HG02623 (cell line): ENCODE measurements around the gene SRPK3.

Experiments used
- ATAC-seq: cut with Tn5 transposase; IDR thresholded peaks from one replicate; pipeline ENCODE4 v1.9.1; 2021; ENCODE audit warnings: moderate library complexity; ENCODE audit not compliant: unreplicated experiment

Gene SRPK3

GRCh38 chrX:153769158-153769864, 11.5 kb upstream of the SRPK3 start:
- ATAC-seq, result no peak

GRCh38 chrX:153769865-153770600, 10.8 kb upstream of the SRPK3 start:
- no peak for ATAC-seq

DNA sequence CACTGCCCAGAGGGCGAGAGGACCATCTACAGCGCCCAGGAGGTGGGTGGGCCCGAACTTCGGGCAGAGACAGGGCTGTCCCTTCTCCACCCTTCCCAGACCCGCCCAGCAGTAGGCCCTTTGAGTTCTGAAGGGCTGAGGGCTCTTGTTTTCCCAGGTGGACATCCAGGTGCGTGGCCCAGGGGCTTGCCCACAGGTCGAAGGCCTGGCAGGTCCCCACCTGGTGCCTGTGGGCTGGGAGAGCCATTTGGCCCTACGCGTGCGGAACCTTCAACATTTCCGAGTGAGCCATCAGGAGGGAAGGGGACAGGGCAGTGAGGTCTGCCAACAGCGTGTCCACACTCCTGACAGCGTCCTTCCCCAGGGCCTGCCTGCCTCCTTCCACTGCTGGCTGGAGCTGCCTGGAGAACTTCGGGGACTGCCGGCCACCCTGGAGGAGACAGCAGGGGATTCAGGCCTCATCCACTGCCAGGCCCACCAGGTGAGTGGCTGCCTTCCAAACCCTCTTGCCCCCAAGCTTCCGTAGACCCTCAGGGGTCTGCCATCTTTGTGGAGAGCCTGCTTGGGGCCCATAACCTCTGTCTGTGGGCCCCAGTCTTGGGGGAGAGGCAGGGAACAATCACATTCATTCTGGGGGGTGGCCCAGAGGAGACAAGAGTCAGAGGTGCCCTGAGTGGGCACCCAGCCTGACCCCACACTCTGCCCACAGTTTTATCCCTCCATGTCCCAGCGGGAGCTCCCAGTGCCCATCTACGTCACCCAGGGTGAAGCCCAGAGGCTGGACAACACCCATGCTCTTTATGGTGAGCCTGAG, 10.0 kb upstream of the SRPK3 start:
- ATAC-seq, result no peak

DNA sequence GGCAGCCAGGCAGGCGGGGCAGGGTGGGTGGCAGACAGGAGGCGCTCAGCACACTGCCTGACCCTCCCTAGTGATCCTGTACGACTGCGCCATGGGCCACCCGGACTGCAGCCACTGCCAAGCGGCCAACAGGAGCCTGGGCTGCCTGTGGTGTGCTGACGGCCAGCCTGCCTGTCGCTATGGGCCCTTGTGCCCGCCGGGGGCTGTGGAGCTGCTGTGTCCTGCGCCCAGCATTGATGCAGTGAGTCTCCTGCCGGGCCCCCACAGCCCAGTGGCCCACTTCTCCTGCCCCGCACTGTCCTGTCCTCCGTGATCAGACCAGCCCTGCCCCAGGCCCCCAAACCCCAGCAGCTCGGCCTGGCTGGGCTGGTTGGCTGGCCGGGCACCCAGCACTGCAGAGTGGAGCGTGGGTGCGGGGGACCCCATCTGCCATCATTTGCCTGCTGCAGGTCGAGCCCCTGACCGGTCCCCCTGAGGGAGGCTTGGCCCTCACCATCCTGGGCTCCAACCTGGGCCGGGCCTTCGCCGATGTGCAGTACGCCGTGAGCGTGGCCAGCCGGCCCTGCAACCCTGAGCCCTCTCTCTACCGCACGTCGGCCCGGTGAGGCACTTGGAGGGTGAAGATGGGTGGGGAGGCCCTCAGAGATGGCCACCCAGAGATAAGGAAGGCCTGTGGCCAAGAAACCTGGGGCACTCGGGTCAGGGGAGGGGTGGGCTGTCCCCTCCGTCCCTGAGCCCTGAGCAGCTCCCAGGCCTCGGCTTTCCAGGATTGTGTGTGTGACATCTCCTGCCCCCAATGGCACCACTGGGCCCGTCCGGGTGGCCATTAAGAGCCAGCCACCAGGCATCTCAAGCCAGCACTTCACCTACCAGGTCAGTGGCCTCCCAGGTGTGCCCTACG, 9.2 kb upstream of the SRPK3 start:
- no peak for ATAC-seq

DNA sequence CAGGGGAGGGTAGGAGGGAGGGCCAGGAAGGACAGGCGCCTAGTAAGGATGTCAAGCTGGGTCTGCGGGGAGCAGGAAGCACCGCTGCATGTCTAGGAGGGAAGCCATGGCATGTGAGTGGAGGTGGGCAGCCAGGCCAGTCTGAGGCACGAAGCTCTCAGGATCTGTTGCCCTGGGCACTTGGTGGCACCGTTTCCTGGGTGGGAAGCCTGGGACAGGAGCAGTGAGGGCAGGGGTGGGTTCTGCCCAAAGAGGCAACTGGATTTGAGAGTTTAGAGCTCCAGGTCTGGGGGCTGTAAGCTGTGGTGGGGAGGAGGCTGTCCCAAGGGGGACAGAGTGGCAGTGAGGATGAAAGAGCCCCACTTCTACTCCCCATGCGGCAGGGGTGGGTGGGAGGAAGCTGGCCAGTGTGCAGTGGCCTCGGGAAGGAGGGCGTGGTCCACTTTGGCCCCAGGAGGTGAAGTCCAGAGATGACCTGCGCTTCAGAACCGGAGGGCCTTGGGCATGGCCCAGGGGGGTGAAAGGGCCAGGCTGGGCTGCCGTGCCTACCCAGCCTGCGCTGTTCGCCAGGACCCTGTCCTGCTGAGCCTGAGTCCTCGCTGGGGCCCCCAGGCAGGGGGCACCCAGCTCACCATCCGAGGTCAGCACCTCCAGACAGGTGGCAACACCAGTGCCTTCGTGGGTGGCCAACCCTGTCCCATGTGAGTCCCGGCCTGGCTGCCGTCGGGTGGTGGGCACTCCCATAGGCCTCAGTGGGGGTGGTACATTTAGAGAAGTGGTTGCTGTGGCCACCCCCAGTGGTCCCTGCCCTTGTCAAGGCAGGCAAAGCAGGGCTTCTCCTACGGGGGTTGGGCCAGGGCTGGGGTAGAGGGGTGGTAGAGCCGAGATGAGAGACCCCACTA, 8.3 kb upstream of the SRPK3 start:
- no peak for ATAC-seq

- no peak for ATAC-seq
Measured at GRCh38 chrX:153773218-153773611, 7.6 kb upstream of the SRPK3 start.

DNA sequence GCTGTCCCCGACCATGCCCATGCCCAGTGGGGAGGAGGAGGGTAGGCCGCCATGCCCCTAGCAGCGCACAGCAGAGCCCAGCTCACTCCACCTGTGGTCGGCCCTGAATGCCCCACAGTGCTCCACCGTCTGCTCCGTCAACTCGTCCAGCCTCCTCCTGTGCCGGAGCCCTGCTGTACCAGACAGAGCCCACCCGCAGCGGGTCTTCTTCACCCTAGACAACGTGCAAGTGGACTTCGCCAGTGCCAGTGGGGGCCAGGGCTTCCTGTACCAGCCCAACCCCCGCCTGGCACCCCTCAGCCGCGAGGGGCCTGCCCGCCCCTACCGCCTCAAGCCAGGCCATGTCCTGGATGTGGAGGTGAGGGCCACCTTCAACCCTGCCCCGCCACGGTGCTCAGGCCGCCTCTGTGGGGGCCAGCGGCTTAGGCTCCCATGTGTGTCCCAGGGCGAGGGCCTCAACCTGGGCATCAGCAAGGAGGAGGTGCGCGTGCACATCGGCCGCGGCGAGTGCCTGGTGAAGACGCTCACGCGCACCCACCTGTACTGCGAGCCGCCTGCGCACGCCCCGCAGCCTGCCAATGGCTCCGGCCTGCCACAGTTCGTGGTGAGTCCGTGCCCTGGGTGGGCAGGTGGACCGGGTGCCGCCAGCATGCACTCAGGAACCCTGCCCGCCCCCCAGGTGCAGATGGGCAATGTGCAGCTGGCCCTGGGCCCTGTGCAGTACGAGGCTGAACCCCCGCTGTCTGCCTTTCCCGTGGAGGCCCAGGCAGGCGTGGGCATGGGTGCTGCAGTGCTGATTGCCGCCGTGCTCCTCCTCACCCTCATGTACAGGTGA, 6.9 kb upstream of the SRPK3 start:
- ATAC-seq, result no peak

GRCh38 chrX:153774576-153775292, 6.1 kb upstream of the SRPK3 start:
- no peak for ATAC-seq

DNA sequence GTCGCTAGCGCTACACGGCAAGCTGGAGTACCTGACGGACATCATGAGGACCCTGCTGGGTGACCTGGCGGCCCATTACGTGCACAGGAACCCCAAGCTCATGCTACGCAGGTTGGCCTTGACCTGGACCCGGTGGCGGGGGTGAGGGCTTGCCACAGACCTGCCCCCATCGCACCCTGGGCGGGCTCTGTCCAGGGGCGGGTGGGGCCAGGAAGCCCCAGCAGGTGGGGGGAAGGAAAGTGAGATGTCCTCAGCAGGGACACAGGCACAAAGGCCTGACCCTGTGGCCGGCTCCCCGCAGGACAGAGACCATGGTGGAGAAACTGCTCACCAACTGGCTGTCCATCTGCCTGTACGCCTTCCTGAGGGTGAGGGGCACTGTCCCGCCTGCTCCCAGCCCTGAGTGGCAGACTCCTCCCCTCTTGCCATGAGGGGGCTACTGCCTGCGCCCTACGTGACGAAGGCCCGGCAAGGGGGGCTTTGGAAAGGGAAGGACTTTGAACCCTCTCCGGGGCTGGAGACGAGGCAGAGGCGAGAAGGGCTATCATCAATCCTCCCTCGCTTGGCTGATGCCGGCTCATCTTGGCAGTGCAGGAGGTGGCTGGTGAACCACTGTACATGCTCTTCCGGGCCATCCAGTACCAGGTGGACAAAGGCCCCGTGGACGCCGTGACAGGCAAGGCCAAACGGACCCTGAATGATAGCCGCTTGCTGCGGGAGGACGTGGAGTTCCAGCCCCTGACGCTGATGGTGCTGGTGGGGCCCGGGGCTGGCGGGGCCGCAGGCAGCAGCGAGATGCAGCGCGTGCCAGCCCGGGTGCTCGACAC, 5.3 kb upstream of the SRPK3 start:
- ATAC-seq, result no peak

DNA sequence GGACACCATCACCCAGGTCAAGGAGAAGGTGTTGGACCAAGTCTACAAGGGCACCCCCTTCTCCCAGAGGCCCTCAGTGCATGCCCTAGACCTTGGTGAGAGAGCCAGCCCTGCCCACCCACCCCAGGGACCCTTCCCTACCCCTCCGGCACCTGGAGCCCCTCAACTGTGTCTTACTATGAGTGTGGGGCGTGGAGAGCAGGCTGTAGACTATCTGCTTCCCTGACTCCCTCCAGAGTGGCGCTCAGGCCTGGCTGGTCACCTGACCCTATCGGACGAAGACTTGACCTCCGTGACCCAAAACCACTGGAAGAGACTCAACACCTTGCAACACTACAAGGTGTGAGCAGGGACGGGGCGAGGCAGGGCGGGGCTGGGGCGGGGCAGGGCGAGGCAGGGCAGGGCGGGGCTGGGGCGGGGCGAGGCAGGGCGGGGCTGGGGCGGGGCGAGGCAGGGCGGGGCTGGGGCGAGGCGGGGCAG, 4.7 kb upstream of the SRPK3 start:
- ATAC-seq, result no peak

DNA sequence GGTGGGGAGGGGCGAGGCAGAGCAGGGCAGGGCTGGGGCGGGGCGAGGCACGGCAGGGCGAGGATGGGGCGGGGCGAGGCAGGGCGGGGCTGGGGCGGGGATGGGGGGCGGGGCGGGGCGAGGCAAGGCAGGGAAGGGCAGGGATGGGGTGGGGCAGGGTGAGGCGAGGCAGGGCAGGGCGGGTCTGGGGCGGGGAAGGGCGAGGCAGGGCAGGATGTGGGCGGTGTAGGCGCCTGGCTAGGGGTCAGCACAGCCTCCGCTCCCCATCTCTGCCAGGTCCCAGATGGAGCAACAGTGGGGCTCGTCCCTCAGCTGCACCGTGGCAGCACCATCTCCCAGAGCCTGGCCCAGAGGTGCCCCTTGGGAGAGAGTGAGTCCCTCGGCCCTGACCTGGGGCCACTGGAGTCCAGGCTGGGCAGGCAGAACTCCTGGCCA, 4.2 kb upstream of the SRPK3 start:
- ATAC-seq, result no peak

GRCh38 chrX:153777261-153778090, 3.4 kb upstream of the SRPK3 start:
- no peak for ATAC-seq

GRCh38 chrX:153778181-153778580, 2.7 kb upstream of the SRPK3 start:
- no peak for ATAC-seq

- no peak for ATAC-seq
Measured at GRCh38 chrX:153778684-153779101, 2.1 kb upstream of the SRPK3 start.

- ATAC-seq, result no peak
Measured at GRCh38 chrX:153779891-153780677, 757 bp upstream of the SRPK3 start.
